SU-DHL-6 (cell line): ENCODE measurements around the gene HOXA10.

Experiments used
- CTCF ChIP-seq: fragments of 200-600 bp; sonication (generic); IDR thresholded peaks from one replicate; pipeline ENCODE4 v1.5.1; 2017; ENCODE audit warnings: antibody characterized with exemption, mild to moderate bottlenecking, low read length, moderate library complexity; ENCODE audit not compliant: insufficient read depth, poor library complexity, severe bottlenecking
- EZH2phosphoT487 ChIP-seq: fragments of 200-600 bp; sonication (generic), shearing (Covaris generic); conservative IDR thresholded peaks from 2 replicates; pipeline ENCODE4 v1.6.1; 2018; ENCODE audit warnings: mild to moderate bottlenecking, antibody characterized with exemption, low read length, moderate library complexity, mixed read lengths

GRCh38 chr7:27172823-27173510 lies 1.2 kb downstream of the HOXA10 start:
- no peak for TF ChIP-seq CTCF
- no peak for TF ChIP-seq EZH2phosphoT487
